NCI-H1092 treated with DMSO at 0.1 percent for 48 hours (cell line): Measurements from ENCODE around the gene ZSCAN32.
A peak's percentile ranks its signal among the peaks of the same experiment; 100 is the strongest.

Experiments used
- DNase-seq: peaks from one replicate; lab custom pipeline; 2025; lab: John Stamatoyannopoulos, UW

Gene ZSCAN32

GRCh38 chr16:3400779-3401688 is at the start of gene ZSCAN32, which contains the start of gene ZNF174:
TSS of gene ZSCAN32 (minus strand) at chr16:3401004. CDS start at chr16:3397557, 3,447 bp downstream.
TSS of gene ZNF174 (plus strand) at chr16:3401215. CDS start at chr16:3402005, 790 bp downstream.
- peak; percentile 99 for DNase-seq

DNA sequence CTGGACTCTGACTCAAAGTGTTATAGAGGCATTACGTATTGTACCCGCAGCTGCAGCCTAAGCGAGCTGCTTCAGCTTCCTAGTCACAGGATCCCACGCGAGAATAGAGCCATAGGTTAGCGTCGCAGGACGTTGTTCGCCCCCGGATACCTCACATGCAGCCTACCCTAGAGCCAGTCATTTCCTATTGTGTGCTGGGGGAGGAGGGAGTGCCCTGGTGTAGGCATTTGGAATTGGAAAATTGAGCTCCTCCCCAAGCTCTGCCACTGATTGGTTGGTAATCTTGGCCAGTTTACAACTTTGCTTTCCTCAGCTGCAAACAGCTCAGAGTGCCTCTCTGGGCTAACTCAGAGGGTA is 43.2 kb upstream of the ZSCAN32 start:
- no peak for DNase-seq

DNA sequence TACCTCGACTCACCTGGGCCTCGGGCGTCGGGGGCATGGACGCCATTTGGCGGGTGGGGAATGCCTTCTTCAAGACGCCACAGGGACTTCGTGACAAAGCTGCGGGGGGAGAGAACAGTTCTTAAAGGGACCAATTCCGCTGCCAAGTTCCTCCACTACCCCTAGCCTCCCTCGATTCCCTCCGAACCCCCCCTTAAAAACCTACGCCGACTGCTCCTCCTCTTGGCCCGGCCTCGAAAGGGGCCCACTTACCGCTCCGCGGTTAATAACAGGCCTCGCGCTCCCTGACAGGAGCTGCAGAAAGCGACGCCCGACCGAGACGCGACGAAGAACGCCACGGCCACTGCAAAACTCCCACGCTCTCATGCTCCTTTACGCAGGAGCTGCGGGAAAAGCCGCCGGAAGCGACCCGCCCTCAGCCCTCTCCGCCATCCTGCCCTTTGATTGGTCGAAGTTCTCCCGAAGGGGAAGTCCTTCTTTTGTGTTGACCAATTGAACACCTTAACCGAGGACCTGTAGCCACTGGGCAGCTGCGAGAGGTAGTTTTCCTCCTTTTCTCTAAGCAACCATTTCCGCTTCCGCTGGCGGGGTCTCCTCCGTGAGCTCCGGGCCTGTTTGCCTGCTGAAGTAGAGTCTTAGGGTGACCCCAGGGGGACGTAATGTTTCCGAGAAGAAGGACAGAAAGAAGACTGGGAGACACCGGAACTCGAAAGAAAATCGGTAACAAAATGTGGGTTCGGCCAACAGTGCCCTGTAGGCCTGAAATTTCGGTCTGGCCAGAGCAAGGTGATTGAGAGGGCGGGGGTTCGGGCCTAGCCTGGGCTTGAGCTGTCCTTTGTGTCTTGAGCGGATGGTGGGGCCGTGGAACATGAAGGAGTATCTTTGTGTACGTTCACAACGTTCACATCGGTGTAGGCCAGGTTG is 42.6 kb upstream of the ZSCAN32 start, which contains the start of the genes NAA60 and ZNF597:
NAA60 (plus strand) TSS at position 573 of the 924 bp plus-strand sequence. CDS start 32,548 bp downstream, outside the sequence.
ZNF597 (minus strand) TSS at position 397 of the 924 bp plus-strand sequence; CDS start at position 46, 351 bp downstream.
- DNase-seq, result peak; percentile 78

- DNase-seq, result no peak
Measured at GRCh38 chr16:3439637-3440036, 38.8 kb upstream of the ZSCAN32 start.

GRCh38 chr16:3434373-3434772 is 33.6 kb upstream of the ZSCAN32 start:
- DNase-seq, result no peak

DNA sequence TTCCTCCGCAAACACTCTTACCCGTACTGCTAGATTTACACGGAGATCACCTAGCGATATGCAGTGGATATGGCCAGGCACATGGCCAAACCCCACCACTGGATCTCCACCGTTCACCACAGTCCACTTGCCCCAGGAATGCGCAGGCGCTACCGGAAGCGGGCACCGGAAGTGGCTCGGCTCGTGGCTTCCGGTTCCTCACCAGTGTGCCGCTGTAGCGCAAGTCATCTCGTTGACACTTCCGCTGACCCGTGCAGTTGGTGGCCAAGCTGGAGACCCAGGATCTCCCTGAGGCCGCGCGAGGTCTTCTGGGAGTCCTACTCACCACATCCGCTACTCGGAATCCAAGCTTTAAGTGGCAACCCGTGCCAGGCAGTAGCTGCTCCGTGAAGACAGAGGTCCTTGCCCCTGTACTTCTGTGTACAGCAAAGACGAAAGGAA is 31.0 kb upstream of the ZSCAN32 start:
- DNase-seq, result no peak

- DNase-seq, result no peak
Measured at GRCh38 chr16:3413730-3414379, 13.1 kb upstream of the ZSCAN32 start.

GRCh38 chr16:3408561-3409197 is 7.9 kb upstream of the ZSCAN32 start:
- DNase-seq, result no peak

GRCh38 chr16:3401719-3402397 is 1.1 kb upstream of the ZSCAN32 start:
- DNase-seq, result no peak

GRCh38 chr16:3400446-3400778 is 392 bp downstream of the ZSCAN32 start:
- no peak for DNase-seq

- DNase-seq, result no peak
Measured at GRCh38 chr16:3389663-3390338, 11.0 kb downstream of the ZSCAN32 start.

DNA sequence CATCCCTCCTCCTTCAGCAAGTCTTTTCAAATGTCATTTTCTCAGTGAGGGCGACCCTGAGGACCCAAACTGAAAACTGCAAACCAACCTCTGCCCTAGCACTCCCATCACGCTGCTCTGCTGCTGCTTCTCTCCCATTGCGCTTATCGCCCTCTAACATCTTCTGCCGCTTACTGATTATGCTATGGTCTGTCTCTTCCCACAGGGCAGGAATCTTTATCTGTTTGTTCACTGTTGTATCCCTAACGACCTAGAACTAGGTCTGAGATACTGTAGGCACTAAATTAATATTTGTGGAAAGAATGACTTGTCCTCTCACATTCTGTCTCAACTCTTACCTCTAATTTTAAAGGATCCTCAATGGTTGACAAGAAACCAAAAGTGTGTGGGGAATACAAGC is 12.5 kb downstream of the ZSCAN32 start:
- no peak for DNase-seq

- DNase-seq, result no peak
Measured at GRCh38 chr16:3383045-3383448, 17.8 kb downstream of the ZSCAN32 start.

- DNase-seq, result no peak
Measured at GRCh38 chr16:3377917-3378316, 22.9 kb downstream of the ZSCAN32 start.

DNA sequence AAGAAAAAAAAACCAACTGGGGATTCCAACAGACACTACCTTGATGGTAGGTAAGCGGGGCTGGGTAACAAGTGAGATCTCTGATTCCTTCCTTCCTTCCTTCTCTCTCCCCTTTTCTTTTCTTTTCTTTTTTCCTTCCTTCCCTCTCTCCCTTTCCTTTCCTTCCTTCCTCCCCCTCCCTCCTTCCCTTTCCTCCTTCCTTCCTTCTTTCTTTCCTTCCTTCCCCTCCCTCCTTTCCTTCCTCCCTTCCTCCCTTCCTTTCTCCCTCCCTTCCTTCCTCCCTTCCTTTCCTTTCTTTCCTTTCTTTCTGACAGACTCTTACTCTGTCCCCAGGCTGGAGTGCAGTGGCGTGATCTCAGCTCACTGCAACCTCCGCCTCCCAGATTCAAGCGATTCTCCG is 25.1 kb downstream of the ZSCAN32 start:
- no peak for DNase-seq

DNA sequence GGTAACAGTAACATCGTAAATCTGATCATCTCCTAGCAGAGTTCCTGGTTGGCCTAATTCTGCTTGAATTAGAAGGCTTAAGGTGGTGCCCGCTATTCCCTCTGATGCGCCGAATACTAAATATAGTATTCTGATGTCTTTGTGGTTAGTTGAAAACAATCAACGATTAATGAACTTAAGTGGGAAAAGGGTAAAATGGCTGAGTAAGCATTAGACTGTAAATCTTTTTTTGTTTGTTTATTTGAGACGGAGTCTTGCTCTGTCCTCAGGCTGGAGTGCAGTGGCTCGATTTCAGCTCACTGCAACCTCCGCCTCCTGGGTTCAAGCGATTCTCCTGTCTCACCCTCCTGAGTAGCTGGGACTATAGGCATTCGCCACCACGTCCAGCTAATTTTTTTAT is 31.7 kb downstream of the ZSCAN32 start:
- DNase-seq, result no peak

DNA sequence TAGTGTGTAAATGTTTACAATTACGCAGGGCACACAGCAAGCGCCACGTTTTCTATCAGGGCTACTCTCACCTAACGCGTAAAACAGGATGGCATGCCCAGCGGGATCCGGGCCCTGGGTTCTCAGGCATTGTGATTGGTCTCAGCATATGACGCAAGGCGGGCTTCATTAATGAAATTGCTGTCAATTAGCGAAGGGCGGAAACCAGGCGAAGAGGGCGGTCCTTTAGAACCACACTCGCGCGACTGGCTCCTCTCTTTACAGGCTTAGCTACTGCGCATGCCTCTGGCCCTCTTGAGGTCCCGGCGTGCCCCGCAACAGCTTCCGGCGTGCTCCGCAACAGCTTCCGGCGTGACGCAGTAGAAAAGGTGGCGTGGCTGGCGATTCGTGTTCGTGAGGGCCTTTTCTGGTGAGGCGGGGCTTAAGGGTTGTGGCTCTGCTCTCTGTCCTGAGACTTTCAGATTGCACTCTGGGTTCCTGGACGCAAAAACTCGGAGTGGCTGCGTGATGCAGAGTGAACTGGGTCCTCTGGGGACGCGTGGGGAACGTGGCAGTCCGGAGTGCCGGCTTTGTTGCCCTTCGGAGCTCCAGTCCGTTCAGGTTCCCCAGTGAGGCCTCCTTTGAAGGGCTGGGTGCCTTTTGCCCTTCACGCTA is 35.9 kb downstream of the ZSCAN32 start:
- DNase-seq, result peak; percentile 66

- DNase-seq, result no peak
Measured at GRCh38 chr16:3363793-3364192, 37.0 kb downstream of the ZSCAN32 start.

DNA sequence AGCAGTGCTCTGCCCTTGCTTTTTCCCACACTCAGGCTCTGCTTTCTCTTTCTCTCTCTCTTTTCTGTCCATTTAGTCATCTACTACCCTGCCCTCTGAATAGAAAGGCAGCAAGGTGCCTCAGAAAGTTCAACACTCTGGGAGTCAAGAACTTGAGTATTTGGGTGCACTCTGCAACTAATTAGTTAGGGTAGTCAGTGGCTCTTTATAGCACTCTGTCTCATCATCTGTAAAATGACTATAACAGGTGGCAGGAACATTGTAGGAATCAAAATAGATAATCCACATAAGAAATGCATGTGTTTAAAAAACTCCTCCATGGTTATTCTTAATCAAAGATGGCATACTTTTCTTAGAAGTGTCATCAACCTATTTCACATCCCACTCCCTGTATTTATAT is 37.9 kb downstream of the ZSCAN32 start:
- DNase-seq, result no peak

GRCh38 chr16:3358871-3359270 is 41.9 kb downstream of the ZSCAN32 start:
- no peak for DNase-seq
